BE2C (cell line): ENCODE data around the gene C1QTNF3.

Experiments
- DNase-seq: peaks from one replicate; pipeline ENCODE4 v3.0.0-alpha.2; 2020
- H3K27me3 ChIP-seq: fragments of 250-450 bp; sonication (Bioruptor Pico); 2 replicates; pipeline ENCODE4 v1.5.1; 2020; ENCODE audit warnings: mild to moderate bottlenecking
- H3K36me3 ChIP-seq: fragments of 250-450 bp; sonication (Bioruptor Pico); 2 replicates; pipeline ENCODE4 v1.5.1; 2020; ENCODE audit warnings: mild to moderate bottlenecking
- H3K4me1 ChIP-seq: fragments of 250-450 bp; sonication (Bioruptor Pico); 2 replicates; pipeline ENCODE4 v1.5.1; 2020
- H3K4me3 ChIP-seq: 2 replicates; pipeline ENCODE4 v1.5.1; 2011; ENCODE audit warnings: low read depth, low read length
- H3K9me3 ChIP-seq: fragments of 250-450 bp; sonication (Bioruptor Pico); 2 replicates; pipeline ENCODE4 v1.5.1; 2020
- TF ChIP-seq, protein P1 (sequence below): IDR thresholded peaks from 2 replicates; pipeline ENCODE4 v1.5.1; 2012; ENCODE audit warnings: mild to moderate bottlenecking, low read depth, low read length

C1QTNF3 gene

DNA sequence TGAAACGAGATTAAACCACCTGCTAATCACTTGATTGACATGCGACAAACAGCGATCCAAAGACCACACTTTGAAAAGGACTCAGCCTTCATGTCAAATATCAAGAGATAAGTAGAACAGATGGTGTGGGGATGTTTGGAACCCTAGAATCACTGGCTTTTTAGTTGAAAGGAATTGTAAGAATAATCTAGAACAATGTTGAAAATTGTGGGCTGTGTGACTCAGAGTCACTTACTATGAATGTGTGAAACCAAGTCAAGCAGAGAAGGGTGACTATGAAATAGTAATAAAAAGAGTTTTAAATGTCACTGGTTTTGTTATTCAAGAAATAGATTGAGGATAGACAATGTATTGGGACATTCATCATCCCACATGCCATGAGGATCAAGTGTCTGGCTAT is 14.1 kb upstream of the C1QTNF3 start:
- Histone ChIP-seq H3K36me3 (no peaks in the 10 kb centered on the region), H3K4me1 (peaks cover 12% of the 10 kb centered on the region), H3K4me3 (no peak overlapping the region), H3K27me3 (no peaks in the 10 kb centered on the region), H3K9me3 (no peaks in the 10 kb centered on the region)
- DNase-seq = no peak
- TF ChIP-seq, protein P1, sequence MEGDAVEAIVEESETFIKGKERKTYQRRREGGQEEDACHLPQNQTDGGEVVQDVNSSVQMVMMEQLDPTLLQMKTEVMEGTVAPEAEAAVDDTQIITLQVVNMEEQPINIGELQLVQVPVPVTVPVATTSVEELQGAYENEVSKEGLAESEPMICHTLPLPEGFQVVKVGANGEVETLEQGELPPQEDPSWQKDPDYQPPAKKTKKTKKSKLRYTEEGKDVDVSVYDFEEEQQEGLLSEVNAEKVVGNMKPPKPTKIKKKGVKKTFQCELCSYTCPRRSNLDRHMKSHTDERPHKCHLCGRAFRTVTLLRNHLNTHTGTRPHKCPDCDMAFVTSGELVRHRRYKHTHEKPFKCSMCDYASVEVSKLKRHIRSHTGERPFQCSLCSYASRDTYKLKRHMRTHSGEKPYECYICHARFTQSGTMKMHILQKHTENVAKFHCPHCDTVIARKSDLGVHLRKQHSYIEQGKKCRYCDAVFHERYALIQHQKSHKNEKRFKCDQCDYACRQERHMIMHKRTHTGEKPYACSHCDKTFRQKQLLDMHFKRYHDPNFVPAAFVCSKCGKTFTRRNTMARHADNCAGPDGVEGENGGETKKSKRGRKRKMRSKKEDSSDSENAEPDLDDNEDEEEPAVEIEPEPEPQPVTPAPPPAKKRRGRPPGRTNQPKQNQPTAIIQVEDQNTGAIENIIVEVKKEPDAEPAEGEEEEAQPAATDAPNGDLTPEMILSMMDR = no peak

DNA sequence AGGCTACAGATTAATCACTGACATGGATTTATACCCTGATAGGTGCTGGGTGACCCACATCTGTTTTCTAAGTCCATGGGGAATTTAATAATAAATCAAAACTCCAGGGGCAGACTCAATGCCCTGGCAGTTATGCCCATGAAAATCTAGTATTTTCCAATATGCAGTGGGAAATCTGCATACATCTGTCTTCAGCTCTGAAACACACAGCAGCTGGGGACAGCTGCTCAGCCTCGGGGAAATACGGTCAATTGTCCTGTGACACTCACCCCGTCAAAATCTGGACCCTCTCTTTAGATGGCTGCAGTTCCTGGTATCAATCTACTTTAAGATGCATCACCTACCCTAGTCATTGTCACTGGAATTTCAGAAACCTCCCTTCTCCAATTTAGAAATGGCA is 12.7 kb upstream of the C1QTNF3 start:
- no peaks in the 10 kb centered on the region for H3K36me3 ChIP-seq
- TF ChIP-seq, protein P1 = no peak
- DNase-seq = no peak

DNA sequence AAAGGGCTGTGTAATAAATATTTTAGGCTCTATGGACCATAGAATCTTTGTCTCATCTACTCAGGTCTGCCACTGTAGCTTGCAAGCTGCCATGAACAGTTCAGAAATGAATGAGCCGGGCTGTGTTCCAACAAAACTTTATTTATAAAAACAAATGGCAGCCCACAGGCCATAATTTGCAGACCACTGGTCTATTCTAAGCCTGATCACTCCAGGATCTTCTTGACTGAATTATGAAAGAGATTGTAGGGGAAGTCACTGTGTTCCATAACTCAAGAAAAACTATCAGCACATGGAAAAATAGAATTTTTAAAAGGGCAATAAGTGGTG is 11.4 kb upstream of the C1QTNF3 start:
- no peak for DNase-seq
- no peaks in the 10 kb centered on the region; the same call in 1 of the 2 replicates for H3K27me3 ChIP-seq
- TF ChIP-seq, protein P1 = no peak
- H3K36me3 ChIP-seq = no peaks in the 10 kb centered on the region
- H3K9me3 ChIP-seq = no peaks in the 10 kb centered on the region
- no peak overlapping the region for H3K4me3 ChIP-seq
- peaks cover 12% of the 10 kb centered on the region for H3K4me1 ChIP-seq

More for the DNA sequence above, 12.7 kb upstream of the C1QTNF3 start:
- H3K4me1 ChIP-seq = peaks cover 12% of the 10 kb centered on the region
- no peak overlapping the region for H3K4me3 ChIP-seq
- no peaks in the 10 kb centered on the region for H3K9me3 ChIP-seq
- H3K27me3 ChIP-seq = no peaks in the 10 kb centered on the region; the same call in 1 of the 2 replicates

DNA sequence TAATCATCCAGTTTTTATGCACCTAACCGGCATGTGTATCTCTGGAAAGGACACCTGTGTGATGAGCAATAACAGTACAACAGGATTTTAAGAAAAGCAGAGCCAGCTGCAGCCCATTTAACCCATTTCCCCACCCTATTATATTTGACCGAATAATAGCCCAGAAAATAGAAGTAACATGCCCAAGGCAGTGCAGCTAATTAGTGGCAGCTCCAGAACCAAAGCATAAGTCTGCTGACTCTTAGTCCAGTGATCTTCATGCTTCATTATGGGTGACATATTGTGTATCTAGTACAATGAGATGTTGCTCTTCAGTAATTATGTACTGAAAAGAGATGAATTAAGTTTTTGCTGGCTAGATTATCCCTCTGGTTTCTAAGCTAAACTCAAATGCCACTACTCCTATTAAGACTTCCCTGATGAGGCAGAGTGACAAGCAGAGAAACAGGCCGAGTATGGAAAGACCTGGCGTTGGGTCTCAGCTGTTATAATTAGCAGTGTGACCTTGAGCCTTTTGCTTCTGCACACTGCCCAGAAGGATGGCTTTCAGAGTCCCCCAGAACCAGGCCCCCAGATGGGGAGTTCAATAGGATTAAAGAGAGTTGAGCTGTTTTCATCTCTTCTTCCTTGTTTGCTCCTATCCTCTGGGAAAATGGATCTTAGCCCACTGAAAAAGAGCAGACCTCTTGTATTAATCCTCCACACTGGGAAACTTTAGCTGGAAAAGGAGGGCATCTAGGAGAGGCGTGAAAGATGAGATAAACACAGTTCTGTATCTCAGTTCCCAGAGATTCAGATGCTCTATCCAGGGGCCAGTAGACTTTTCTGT is 10.8 kb upstream of the C1QTNF3 start:
- Histone ChIP-seq H3K4me3 (no peak overlapping the region), H3K27me3 (no peaks in the 10 kb centered on the region; the same call in 1 of the 2 replicates), H3K4me1 (peaks cover 12% of the 10 kb centered on the region), H3K36me3 (no peaks in the 10 kb centered on the region), H3K9me3 (no peaks in the 10 kb centered on the region)
- TF ChIP-seq, protein P1 = no peak
- no peak for DNase-seq

DNA sequence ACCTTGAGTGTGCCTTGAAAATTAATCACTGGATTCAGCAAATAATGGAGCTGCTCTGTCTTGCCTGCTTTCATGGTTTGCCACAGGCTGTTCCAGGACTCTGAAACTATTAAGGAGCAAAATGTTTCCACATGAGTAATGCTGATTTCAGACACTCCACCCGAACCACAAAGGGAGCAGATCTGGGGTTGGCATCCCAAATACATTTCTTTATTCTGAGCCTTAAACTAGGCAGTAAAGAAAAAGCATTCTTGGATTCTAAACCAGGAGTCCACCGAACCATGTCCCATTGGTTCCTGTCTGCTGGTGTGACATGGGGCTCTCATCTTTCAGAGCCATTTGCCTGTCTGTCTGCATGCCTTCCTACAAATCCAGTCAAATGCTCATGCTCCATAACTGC is 10.1 kb upstream of the C1QTNF3 start:
- DNase-seq = no peak
- Histone ChIP-seq H3K36me3 (no peaks in the 10 kb centered on the region), H3K4me1 (peaks cover 12% of the 10 kb centered on the region), H3K27me3 (no peaks in the 10 kb centered on the region; the same call in 1 of the 2 replicates), H3K4me3 (no peak overlapping the region), H3K9me3 (no peaks in the 10 kb centered on the region)
- TF ChIP-seq, protein P1 = no peak

DNA sequence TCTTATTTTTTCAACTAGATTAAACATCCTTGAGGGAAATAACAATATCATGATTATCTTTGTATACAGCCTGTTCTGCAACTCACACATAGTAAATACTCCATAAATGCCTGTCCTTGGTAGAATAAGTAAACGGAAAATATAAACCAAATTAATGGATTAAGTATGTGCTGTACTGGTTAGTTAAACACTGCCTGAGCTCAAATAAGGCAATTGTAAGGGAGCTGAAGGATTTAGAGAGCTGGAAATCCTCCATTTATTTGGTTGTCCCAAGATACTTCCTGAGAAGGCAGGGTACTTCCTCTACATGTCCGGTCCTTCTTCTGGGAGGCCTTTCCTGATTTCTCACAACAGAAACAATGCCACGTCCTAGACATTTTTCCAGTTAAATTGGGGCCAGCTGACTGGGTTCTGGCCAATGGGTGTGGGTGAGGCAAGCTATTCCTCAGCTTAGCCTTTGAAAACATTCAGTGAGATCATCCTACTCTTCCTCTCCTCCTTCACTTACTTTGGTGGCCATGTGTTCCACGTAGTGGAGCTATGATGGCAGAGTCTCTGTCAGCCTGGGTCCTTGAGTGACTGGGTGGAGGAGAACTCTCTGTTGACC is 8.5 kb upstream of the C1QTNF3 start:
- peaks cover 12% of the 10 kb centered on the region for H3K4me1 ChIP-seq
- no peak overlapping the region for H3K4me3 ChIP-seq
- H3K36me3 ChIP-seq = no peaks in the 10 kb centered on the region
- DNase-seq = no peak
- H3K27me3 ChIP-seq = no peaks in the 10 kb centered on the region; the same call in 1 of the 2 replicates
- TF ChIP-seq, protein P1 = no peak
- no peaks in the 10 kb centered on the region for H3K9me3 ChIP-seq
